Neuronal stem cell (in vitro differentiated cells): Measurements from ENCODE around the gene GBX1.
A peak's percentile ranks its signal among the peaks of the same experiment; 100 is the strongest.

Source experiments
- DNase-seq: peaks from one replicate; pipeline ENCODE4 v3.0.0-alpha.2; 2013; ENCODE audit warnings: low spot score
- H2AFZ ChIP-seq: one replicate; pipeline ENCODE4 v1.6.1; 2013; ENCODE audit warnings: mild to moderate bottlenecking, low read length, inconsistent platforms
- H2AK5ac ChIP-seq: 2 replicates; pipeline ENCODE4 v1.6.1; 2013; ENCODE audit warnings: low read depth, mild to moderate bottlenecking, inconsistent platforms, low read length, moderate library complexity, mixed read lengths
- H2BK120ac ChIP-seq: 2 replicates; pipeline ENCODE4 v1.6.1; 2013; ENCODE audit warnings: low read depth, mild to moderate bottlenecking, inconsistent platforms, low read length, moderate library complexity, mixed read lengths
- H2BK12ac ChIP-seq: one replicate; pipeline ENCODE4 v1.6.1; 2013; ENCODE audit warnings: low read length, inconsistent platforms
- H2BK15ac ChIP-seq: 2 replicates; pipeline ENCODE4 v1.6.1; 2013; ENCODE audit warnings: mild to moderate bottlenecking, low read length, inconsistent platforms, mixed read lengths
- H2BK5ac ChIP-seq: one replicate; pipeline ENCODE4 v1.6.1; 2013; ENCODE audit warnings: inconsistent platforms, mild to moderate bottlenecking, low read length, moderate library complexity
- H3K14ac ChIP-seq: one replicate; pipeline ENCODE4 v1.6.1; 2013; ENCODE audit warnings: low read length, inconsistent platforms
- H3K18ac ChIP-seq: 2 replicates; pipeline ENCODE4 v1.6.1; 2013; ENCODE audit warnings: low read length, inconsistent platforms
- H3K23ac ChIP-seq: 2 replicates; pipeline ENCODE4 v1.6.1; 2013; ENCODE audit warnings: low read depth, mild to moderate bottlenecking, mixed read lengths, low read length, inconsistent platforms; ENCODE audit not compliant: poor library complexity
- H3K27ac ChIP-seq: replicated peaks from 3 replicates; pipeline ENCODE4 v1.5.1; 2013; ENCODE audit warnings: low read length, inconsistent platforms
- H3K27me3 ChIP-seq, 3 experiments: 2 replicates each; pipeline ENCODE4 v1.6.1; 2013; ENCODE audit warnings: low read length in 3 of 3, mild to moderate bottlenecking in 2 of 3, inconsistent platforms in 1 of 3, low read depth in 1 of 3, mixed read lengths in 1 of 3, moderate library complexity in 1 of 3; ENCODE audit not compliant: control insufficient read depth in 3 of 3, insufficient read depth in 3 of 3
- H3K36me3 ChIP-seq, 2 donors: replicated peaks in 1 of 2; 2 replicates each; pipeline ENCODE4 v1.6.1; 2013; ENCODE audit warnings: low read length in 2 of 2; ENCODE audit not compliant: control insufficient read depth in 2 of 2, insufficient read depth in 2 of 2
- H3K4ac ChIP-seq: 2 replicates; pipeline ENCODE4 v1.6.1; 2013; ENCODE audit warnings: inconsistent platforms, mild to moderate bottlenecking, low read length, moderate library complexity
- H3K4me1 ChIP-seq, 2 donors: 1 replicate in 1 of 2; 2 replicates in 1 of 2; pipeline ENCODE4 v1.6.1; 2013; ENCODE audit warnings: low read length in 2 of 2, low read depth in 1 of 2; ENCODE audit not compliant: control insufficient read depth in 2 of 2, insufficient read depth in 1 of 2
- H3K4me2 ChIP-seq: one replicate; pipeline ENCODE4 v1.6.1; 2013; ENCODE audit warnings: mild to moderate bottlenecking, low read length, inconsistent platforms; ENCODE audit not compliant: insufficient read depth, poor library complexity, severe bottlenecking
- H3K4me3 ChIP-seq, 2 donors: 2 replicates each; pipeline ENCODE4 v1.5.1; 2013; ENCODE audit warnings: low read length in 2 of 2, mild to moderate bottlenecking in 2 of 2, inconsistent platforms in 1 of 2, moderate library complexity in 1 of 2
- H3K79me1 ChIP-seq: one replicate; pipeline ENCODE4 v1.6.1; 2013; ENCODE audit warnings: low read depth, mild to moderate bottlenecking, inconsistent platforms, low read length, moderate library complexity
- H3K9ac ChIP-seq: one replicate; pipeline ENCODE4 v1.6.1; 2013; ENCODE audit warnings: mild to moderate bottlenecking, low read depth, low read length, inconsistent platforms; ENCODE audit not compliant: poor library complexity
- H3K9me3 ChIP-seq, 2 donors: replicated peaks in 1 of 2; 2 replicates each; pipeline versions ENCODE3 to v1.6.1; 2013; ENCODE audit warnings: low read length in 2 of 2, mild to moderate bottlenecking in 2 of 2, inconsistent platforms in 1 of 2, low read depth in 1 of 2, mixed read lengths in 1 of 2, moderate library complexity in 1 of 2; ENCODE audit not compliant: control insufficient read depth in 2 of 2, insufficient read depth in 1 of 2
- H4K8ac ChIP-seq: one replicate; pipeline ENCODE4 v1.6.1; 2013; ENCODE audit warnings: low read depth, mild to moderate bottlenecking, inconsistent platforms, low read length, moderate library complexity
- H4K91ac ChIP-seq: one replicate; pipeline ENCODE4 v1.6.1; 2013; ENCODE audit warnings: low read length, low read depth, mild to moderate bottlenecking, inconsistent platforms; ENCODE audit not compliant: poor library complexity
- WGBS, 2 donors: extraction: QIAGEN DNeasy Blood & Tissue Kit; methylation state at CpG; one replicate each; pipeline ENCODE4 v1.1.7; 2013; ENCODE audit warnings: missing lambda C conversion rate in 2 of 2, mixed read lengths in 1 of 2; ENCODE audit not compliant: insufficient read length in 2 of 2, insufficient replicate concordance in 1 of 2; ENCODE audit errors: extremely low coverage in 2 of 2; 5-methylcytosine and 5-hydroxymethylcytosine counted together

GBX1 gene

GRCh38 chr7:151211155-151211772 lies 43.8 kb upstream of the GBX1 start:
- Histone ChIP-seq H3K4ac (no peak overlapping the region), H2AK5ac (no peak overlapping the region), H4K91ac (no peak overlapping the region), H3K4me2 (no peak overlapping the region), H2BK5ac (no peak overlapping the region), H2BK120ac (no peak overlapping the region), H4K8ac (no peak overlapping the region), H3K18ac (no peak overlapping the region), H2BK15ac (no peak overlapping the region), H3K9me3 (no peaks in the 10 kb centered on the region), H3K4me1 (peaks cover 0 to 8% of the 10 kb centered on the region in 2 donors), H3K4me3 (no peak overlapping the region), H3K14ac (no peak overlapping the region), H3K27me3 (peaks cover 0 to 10% (median 2%) of the 10 kb centered on the region in 3 experiments), H3K23ac (no peak overlapping the region), H3K9ac (no peak overlapping the region), H2BK12ac (no peak overlapping the region), H3K36me3 (peaks cover 19 to 48% of the 10 kb centered on the region in 2 donors), H2AFZ (no peak overlapping the region), H3K79me1 (no peaks in the 10 kb centered on the region), H3K27ac (no peak overlapping the region)
- WGBS, 2 donors: no CpG with 5 or more reads among the region's 3 CpGs
- DNase-seq: no peak

GRCh38 chr7:151210087-151210854 lies 42.8 kb upstream of the GBX1 start, which contains the start of gene H2BK1:
Gene H2BK1, minus strand, starts transcription at chr7:151210488. Its CDS starts 170 bp downstream, at chr7:151210318.
- Histone ChIP-seq H3K27me3 (peaks cover 0 to 20% (median 2%) of the 10 kb centered on the region in 3 experiments), H2AK5ac (peak within 1 kb of the TSS; percentile 40), H4K91ac (no peak within 1 kb of the TSS), H2BK15ac (no peak within 1 kb of the TSS), H3K9me3 (no peaks in the 10 kb centered on the region), H3K23ac (no peak within 1 kb of the TSS), H3K14ac (no peak within 1 kb of the TSS), H3K4me2 (no peak within 1 kb of the TSS), H3K4me3 (no peak within 1 kb of the TSS), H3K27ac (no peak within 1 kb of the TSS), H2BK12ac (no peak within 1 kb of the TSS), H3K4me1 (peaks cover 0 to 8% of the 10 kb centered on the region in 2 donors), H2BK120ac (no peak within 1 kb of the TSS), H3K4ac (no peak within 1 kb of the TSS), H3K18ac (peak within 1 kb of the TSS; percentile 21), H3K9ac (no peak within 1 kb of the TSS), H3K79me1 (no peaks in the 10 kb centered on the region), H2BK5ac (no peak within 1 kb of the TSS), H4K8ac (no peak within 1 kb of the TSS), H3K36me3 (peaks cover 11 to 38% of the 10 kb centered on the region in 2 donors), H2AFZ (no peak within 1 kb of the TSS)
- WGBS, 2 donors: no CpG with 5 or more reads among the region's 17 CpGs
- no peak for DNase-seq

- peaks cover 0 to 27% (median 2%) of the 10 kb centered on the region in 3 experiments for H3K27me3 ChIP-seq
- H2AK5ac ChIP-seq: peak overlapping the region; percentile 40
- H3K9ac ChIP-seq: no peak overlapping the region
- H3K4me2 ChIP-seq: no peak overlapping the region
- no peak overlapping the region for H3K4ac ChIP-seq
- no peak overlapping the region for H2BK15ac ChIP-seq
- H4K91ac ChIP-seq: no peak overlapping the region
- H3K36me3 ChIP-seq: peaks cover 7 to 31% of the 10 kb centered on the region in 2 donors
- H3K23ac ChIP-seq: no peak overlapping the region
- H4K8ac ChIP-seq: no peak overlapping the region
- no peak overlapping the region for H2BK5ac ChIP-seq
- peaks cover 0 to 8% of the 10 kb centered on the region in 2 donors for H3K4me1 ChIP-seq
- no CpG with 5 or more reads among the region's 6 CpGs for WGBS, 2 donors
- no peak overlapping the region for H2AFZ ChIP-seq
- no peak overlapping the region for H3K27ac ChIP-seq
- no peak for DNase-seq
- H3K18ac ChIP-seq: no peak overlapping the region
- H2BK120ac ChIP-seq: no peak overlapping the region
- H3K79me1 ChIP-seq: no peaks in the 10 kb centered on the region
- no peaks in the 10 kb centered on the region for H3K9me3 ChIP-seq
- H3K14ac ChIP-seq: no peak overlapping the region
- H2BK12ac ChIP-seq: no peak overlapping the region
- H3K4me3 ChIP-seq: no peak overlapping the region
These were observed 42.1 kb upstream of the GBX1 start for GRCh38 chr7:151209588-151209987.

GRCh38 chr7:151208253-151208862 lies 40.9 kb upstream of the GBX1 start:
- Histone ChIP-seq H3K4me2 (no peak overlapping the region), H3K9ac (no peak overlapping the region), H2AFZ (no peak overlapping the region), H3K23ac (no peak overlapping the region), H4K8ac (no peak overlapping the region), H3K27me3 (peaks cover 0 to 34% (median 2%) of the 10 kb centered on the region in 3 experiments), H2AK5ac (no peak overlapping the region), H3K14ac (no peak overlapping the region), H2BK12ac (no peak overlapping the region), H3K79me1 (no peaks in the 10 kb centered on the region), H3K18ac (no peak overlapping the region), H2BK5ac (no peak overlapping the region), H3K36me3 (peaks cover 2 to 19% of the 10 kb centered on the region in 2 donors), H2BK15ac (no peak overlapping the region), H3K4ac (no peak overlapping the region), H3K27ac (no peak overlapping the region), H2BK120ac (no peak overlapping the region), H3K4me1 (peaks cover 0 to 8% of the 10 kb centered on the region in 2 donors), H3K4me3 (no peak overlapping the region), H3K9me3 (no peaks in the 10 kb centered on the region), H4K91ac (no peak overlapping the region)
- DNase-seq: no peak
- WGBS, 2 donors: no CpG with 5 or more reads among the region's 9 CpGs
